Smooth muscle cell (in vitro differentiated cells): ENCODE results near the gene RAPGEF3. TPM values are rescaled to one million over a fixed set of nuclear protein-coding genes. Genes with fewer than 3 reads are reported as not detected.

Source experiments
- DNase-seq: peaks from one replicate; lab custom pipeline; 2025; ENCODE audit not compliant: unreplicated experiment; lab: John Stamatoyannopoulos, UW
- H2AFZ ChIP-seq: fragments of 200-600 bp; sonication (generic); 2 replicates; pipeline ENCODE4 v1.6.0; 2016; ENCODE audit warnings: antibody characterized with exemption, low read depth, mild to moderate bottlenecking
- H3F3A ChIP-seq: fragments of 200-600 bp; sonication (generic); 2 replicates; pipeline ENCODE4 v1.6.0; 2017; ENCODE audit warnings: antibody characterized with exemption, low read depth
- H3K27ac ChIP-seq: fragments of 200-600 bp; sonication (generic); 2 replicates; pipeline ENCODE4 v1.5.1; 2016; ENCODE audit warnings: low read depth, mild to moderate bottlenecking
- H3K27me3 ChIP-seq: fragments of 200-600 bp; sonication (generic); 2 replicates; pipeline ENCODE4 v1.6.1; 2016; ENCODE audit warnings: low read depth, mild to moderate bottlenecking
- H3K36me3 ChIP-seq: fragments of 200-600 bp; sonication (generic); 2 replicates; pipeline ENCODE4 v1.5.1; 2016; ENCODE audit warnings: low read depth
- H3K4me1 ChIP-seq: fragments of 200-600 bp; sonication (generic); 2 replicates; pipeline ENCODE4 v1.5.1; 2016; ENCODE audit warnings: low read depth
- H3K4me2 ChIP-seq: fragments of 200-600 bp; sonication (generic); 2 replicates; pipeline ENCODE4 v1.6.0; 2016; ENCODE audit warnings: mild to moderate bottlenecking
- H3K4me3 ChIP-seq: fragments of 200-600 bp; sonication (generic); 2 replicates; pipeline ENCODE4 v1.5.1; 2016; ENCODE audit warnings: mild to moderate bottlenecking
- H3K79me2 ChIP-seq: fragments of 200-600 bp; sonication (generic); 2 replicates; pipeline ENCODE4 v1.6.0; 2016; ENCODE audit warnings: low read depth, mild to moderate bottlenecking
- H3K9ac ChIP-seq: fragments of 200-600 bp; sonication (generic); 2 replicates; pipeline ENCODE4 v1.6.0; 2016; ENCODE audit warnings: low read depth
- H3K9me3 ChIP-seq: fragments of 200-600 bp; sonication (generic); replicated peaks from 2 replicates; pipeline ENCODE4 v1.5.1; 2016; ENCODE audit warnings: low read depth
- H4K20me1 ChIP-seq: fragments of 200-600 bp; sonication (generic); 2 replicates; pipeline ENCODE4 v1.6.0; 2016; ENCODE audit warnings: low read depth
- WGBS: methylation state at CpG from one replicate; pipeline ENCODE4 v1.1.7; 2016; ENCODE audit warnings: low lambda C conversion rate; 5-methylcytosine and 5-hydroxymethylcytosine counted together
- polyA plus RNA-seq: library from polyadenylated mRNA; unstranded; fragments of >200 nt; fragmentation: Nextera tagmentation; extraction: Ambion mirVana; gene quantifications from 2 replicates; pipeline ENCODE4 v1.2.1, GENCODE V29; 2016
- total RNA-seq: library from RNA; depleted of rRNA; stranded (reverse); fragments of >200 nt; gene quantifications from 2 replicates; pipeline ENCODE4 v1.2.3, GENCODE V29; 2014
- TF ChIP-seq, protein P1 (sequence below): fragments of 200-600 bp; sonication (generic); IDR thresholded peaks from 2 replicates; pipeline ENCODE4 v1.5.1; 2017; ENCODE audit warnings: borderline replicate concordance, mild to moderate bottlenecking, antibody characterized with exemption; ENCODE audit not compliant: insufficient read depth, poor library complexity, severe bottlenecking

Gene RAPGEF3
- total and polyA plus RNA-seq, 2 experiments from 2014 or later = 1.9 to 5.6 TPM

DNA sequence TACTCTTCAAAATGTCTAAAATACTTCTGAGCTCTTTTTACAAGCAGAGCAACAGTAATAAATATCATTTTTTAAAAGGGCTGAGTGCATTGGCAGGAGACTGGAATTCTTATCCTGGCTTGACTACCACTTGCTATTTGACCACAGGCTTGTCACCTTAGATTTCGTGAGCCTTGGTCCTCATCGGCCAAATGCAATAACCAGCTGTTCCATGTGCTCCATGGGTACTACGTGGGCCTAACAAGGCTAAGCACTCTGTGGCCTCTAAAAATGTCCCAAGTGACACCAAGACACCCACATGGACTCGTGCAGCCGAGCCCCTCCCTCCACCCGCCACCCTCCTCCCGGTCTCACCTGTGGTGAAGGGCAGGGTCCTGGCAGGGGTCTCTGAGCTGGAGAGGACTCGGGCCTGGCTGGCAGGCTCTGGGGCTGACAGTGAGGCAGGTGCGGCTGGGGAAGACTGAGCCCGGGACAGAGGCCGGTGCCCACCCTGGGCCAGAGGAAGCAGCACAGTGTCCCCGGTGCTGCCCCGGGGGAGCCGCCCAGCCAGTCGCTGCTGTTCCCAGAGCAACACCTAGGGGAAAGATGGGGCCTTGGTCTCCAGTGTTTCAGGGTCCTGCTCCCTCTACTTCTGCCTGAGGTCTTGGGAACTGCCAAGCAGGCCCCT lies 34.5 kb upstream of the RAPGEF3 start:
- 94% methylated on average over 14 of the region's 15 CpGs for WGBS
- Histone ChIP-seq H3K9me3 (no peaks in the 10 kb centered on the region), H3K79me2 (no peaks in the 10 kb centered on the region), H3K4me2 (no peak overlapping the region), H3K27me3 (no peaks in the 10 kb centered on the region), H3K36me3 (no peaks in the 10 kb centered on the region), H3F3A (no peaks in the 10 kb centered on the region), H4K20me1 (peaks cover 4% of the 10 kb centered on the region), H3K4me1 (no peaks in the 10 kb centered on the region), H3K27ac (no peak overlapping the region), H3K4me3 (no peak overlapping the region), H2AFZ (no peak overlapping the region), H3K9ac (no peak overlapping the region)
- DNase-seq = no peak
- TF ChIP-seq, protein P1, sequence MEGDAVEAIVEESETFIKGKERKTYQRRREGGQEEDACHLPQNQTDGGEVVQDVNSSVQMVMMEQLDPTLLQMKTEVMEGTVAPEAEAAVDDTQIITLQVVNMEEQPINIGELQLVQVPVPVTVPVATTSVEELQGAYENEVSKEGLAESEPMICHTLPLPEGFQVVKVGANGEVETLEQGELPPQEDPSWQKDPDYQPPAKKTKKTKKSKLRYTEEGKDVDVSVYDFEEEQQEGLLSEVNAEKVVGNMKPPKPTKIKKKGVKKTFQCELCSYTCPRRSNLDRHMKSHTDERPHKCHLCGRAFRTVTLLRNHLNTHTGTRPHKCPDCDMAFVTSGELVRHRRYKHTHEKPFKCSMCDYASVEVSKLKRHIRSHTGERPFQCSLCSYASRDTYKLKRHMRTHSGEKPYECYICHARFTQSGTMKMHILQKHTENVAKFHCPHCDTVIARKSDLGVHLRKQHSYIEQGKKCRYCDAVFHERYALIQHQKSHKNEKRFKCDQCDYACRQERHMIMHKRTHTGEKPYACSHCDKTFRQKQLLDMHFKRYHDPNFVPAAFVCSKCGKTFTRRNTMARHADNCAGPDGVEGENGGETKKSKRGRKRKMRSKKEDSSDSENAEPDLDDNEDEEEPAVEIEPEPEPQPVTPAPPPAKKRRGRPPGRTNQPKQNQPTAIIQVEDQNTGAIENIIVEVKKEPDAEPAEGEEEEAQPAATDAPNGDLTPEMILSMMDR = no peak

DNA sequence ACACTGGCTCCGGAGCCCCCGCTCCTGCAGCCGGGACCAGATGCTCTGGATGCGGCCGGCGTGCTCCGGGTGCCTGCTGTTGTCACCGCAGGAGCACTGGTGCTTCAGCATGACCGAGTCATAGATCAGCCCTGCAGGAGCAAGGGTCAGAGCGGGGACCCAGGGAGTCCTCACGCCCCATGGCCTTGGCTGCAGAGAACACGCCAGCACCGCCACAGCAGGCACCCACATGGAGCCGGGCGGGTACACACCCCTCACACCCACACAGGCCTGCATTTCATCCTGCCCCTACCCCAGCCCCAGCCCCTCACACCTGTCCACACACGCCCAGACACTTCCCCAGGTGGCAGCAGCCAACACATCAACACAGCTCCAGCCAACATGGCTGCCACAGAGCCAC lies 33.2 kb upstream of the RAPGEF3 start:
- Histone ChIP-seq H3F3A (no peaks in the 10 kb centered on the region), H3K4me3 (no peak overlapping the region), H3K27me3 (no peaks in the 10 kb centered on the region), H3K4me2 (no peak overlapping the region), H3K27ac (no peak overlapping the region), H3K9ac (no peak overlapping the region), H2AFZ (no peak overlapping the region), H3K79me2 (no peaks in the 10 kb centered on the region), H3K36me3 (peaks cover 7% of the 10 kb centered on the region), H3K4me1 (no peaks in the 10 kb centered on the region), H3K9me3 (no peaks in the 10 kb centered on the region), H4K20me1 (no peaks in the 10 kb centered on the region)
- TF ChIP-seq, protein P1 = no peak
- no peak for DNase-seq
- WGBS = 96% methylated on average over 13 of the region's 16 CpGs

DNA sequence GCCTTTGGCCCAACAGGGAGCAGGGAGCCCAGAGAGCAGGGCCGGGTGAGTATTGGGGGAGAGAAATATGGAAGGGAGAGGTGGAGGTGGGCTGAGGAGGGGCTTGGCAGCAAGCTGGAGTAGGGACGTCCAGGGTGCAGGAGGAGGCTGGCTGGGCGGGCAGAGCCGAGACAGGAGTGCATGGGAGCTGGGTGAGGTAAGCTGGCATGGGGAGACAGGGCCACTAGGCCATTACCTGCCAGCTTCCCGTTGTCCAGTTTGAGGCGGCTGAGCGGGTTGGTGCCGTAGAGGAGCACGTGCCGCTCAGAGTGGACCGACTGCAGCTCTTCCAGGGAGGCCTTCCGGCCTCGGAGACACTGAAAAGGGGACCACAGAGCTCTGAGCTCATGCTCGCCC lies 32.7 kb upstream of the RAPGEF3 start:
- Histone ChIP-seq H3F3A (no peaks in the 10 kb centered on the region), H2AFZ (no peak overlapping the region), H3K36me3 (peaks cover 7% of the 10 kb centered on the region), H3K9me3 (no peaks in the 10 kb centered on the region), H3K4me1 (no peaks in the 10 kb centered on the region), H3K4me2 (no peak overlapping the region), H4K20me1 (no peaks in the 10 kb centered on the region), H3K27ac (no peak overlapping the region), H3K79me2 (no peaks in the 10 kb centered on the region), H3K27me3 (no peaks in the 10 kb centered on the region), H3K9ac (no peak overlapping the region), H3K4me3 (no peak overlapping the region)
- WGBS = 97% methylated on average over 5 of the region's 14 CpGs
- TF ChIP-seq, protein P1 = no peak
- no peak for DNase-seq

DNA sequence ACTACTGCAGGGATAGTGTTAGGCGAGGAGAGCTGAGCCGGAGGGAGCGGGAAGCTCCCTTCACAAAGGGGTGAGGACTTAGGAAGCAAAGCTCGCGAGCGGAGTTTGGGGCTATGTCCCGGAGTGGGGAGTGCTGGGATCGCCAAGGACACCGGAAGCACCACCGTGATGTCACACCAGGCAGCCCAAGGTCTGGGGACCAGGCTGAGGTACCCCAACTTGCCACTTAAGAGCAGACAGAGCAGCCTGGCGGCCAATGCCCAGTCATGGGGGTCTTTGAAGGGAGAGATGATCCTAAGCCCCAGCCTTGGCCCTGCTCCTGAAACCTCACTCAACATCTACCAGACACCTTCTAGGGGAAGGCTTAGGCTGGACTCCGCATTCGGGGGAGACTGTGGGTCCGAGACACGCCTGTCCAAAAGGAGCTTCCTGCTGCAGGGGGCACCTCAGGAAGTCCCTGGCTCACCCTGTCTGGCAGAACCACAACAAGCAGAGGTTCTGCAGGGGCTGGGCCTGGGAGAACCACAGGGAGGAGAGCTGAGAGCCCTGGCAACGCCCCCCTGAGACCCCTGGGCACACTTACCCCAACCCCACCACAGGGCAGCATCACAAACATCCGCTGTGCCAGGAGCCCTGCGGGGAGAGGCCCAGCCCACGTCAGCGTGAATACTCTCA lies 32.1 kb upstream of the RAPGEF3 start:
- H3K79me2 ChIP-seq = no peaks in the 10 kb centered on the region
- no peaks in the 10 kb centered on the region for H3F3A ChIP-seq
- H3K4me3 ChIP-seq = no peak overlapping the region
- no peak for DNase-seq
- no peak overlapping the region for H3K4me2 ChIP-seq
- H4K20me1 ChIP-seq = no peaks in the 10 kb centered on the region
- H3K9me3 ChIP-seq = no peaks in the 10 kb centered on the region
- H3K4me1 ChIP-seq = no peaks in the 10 kb centered on the region
- H3K27ac ChIP-seq = no peak overlapping the region
- no peaks in the 10 kb centered on the region for H3K27me3 ChIP-seq
- no peak overlapping the region for H3K9ac ChIP-seq
- no peak overlapping the region for H2AFZ ChIP-seq
- 93% methylated on average over 20 of the region's 20 CpGs for WGBS
- TF ChIP-seq, protein P1 = no peak
- H3K36me3 ChIP-seq = peaks cover 7% of the 10 kb centered on the region
